OCI-LY3 (cell line): ENCODE measurements around the gene SNAP25.

ENCODE experiments used
- CTCF ChIP-seq: fragments of 200-600, 300-600 bp; sonication (generic); IDR thresholded peaks from 2 replicates; pipeline ENCODE4 v1.5.1; 2014; ENCODE audit warnings: antibody characterized with exemption, low read length, low read depth
- EZH2phosphoT487 ChIP-seq: fragments of 200-600 bp; shearing (Covaris generic); IDR thresholded peaks from 2 replicates; pipeline ENCODE4 v1.6.1; 2018; ENCODE audit warnings: antibody characterized with exemption, mixed run types, low read depth

DNA sequence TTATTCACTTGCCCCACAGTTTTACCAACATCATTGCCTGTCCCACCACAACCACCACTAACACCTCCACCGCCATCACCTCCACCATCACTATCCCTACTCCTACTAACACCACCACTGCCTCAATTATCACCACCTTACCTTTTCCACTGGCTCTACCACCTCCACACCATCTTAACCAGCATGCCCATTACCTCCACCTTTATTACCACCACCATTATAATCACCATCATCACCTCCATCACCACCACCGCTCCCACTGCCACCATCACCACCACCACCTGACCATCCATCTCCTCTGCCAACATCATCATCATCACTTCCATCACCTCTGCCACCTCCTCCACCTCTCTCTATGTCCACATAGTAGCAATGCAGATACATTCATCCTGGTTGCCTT is 90.0 kb downstream of the SNAP25 start:
- TF ChIP-seq CTCF, result no peak
- no peak for TF ChIP-seq EZH2phosphoT487
